ENCODE results near the gene LNP1.

- TF ChIP-seq, protein P1, sequence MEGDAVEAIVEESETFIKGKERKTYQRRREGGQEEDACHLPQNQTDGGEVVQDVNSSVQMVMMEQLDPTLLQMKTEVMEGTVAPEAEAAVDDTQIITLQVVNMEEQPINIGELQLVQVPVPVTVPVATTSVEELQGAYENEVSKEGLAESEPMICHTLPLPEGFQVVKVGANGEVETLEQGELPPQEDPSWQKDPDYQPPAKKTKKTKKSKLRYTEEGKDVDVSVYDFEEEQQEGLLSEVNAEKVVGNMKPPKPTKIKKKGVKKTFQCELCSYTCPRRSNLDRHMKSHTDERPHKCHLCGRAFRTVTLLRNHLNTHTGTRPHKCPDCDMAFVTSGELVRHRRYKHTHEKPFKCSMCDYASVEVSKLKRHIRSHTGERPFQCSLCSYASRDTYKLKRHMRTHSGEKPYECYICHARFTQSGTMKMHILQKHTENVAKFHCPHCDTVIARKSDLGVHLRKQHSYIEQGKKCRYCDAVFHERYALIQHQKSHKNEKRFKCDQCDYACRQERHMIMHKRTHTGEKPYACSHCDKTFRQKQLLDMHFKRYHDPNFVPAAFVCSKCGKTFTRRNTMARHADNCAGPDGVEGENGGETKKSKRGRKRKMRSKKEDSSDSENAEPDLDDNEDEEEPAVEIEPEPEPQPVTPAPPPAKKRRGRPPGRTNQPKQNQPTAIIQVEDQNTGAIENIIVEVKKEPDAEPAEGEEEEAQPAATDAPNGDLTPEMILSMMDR (IDR thresholded peaks at IDR 0.05) = no peak
- TF ChIP-seq POLR2A (IDR thresholded peaks at IDR 0.05) = no peak
- TF ChIP-seq EP300 (IDR thresholded peaks at IDR 0.05) = no peak
Measured at GRCh38 chr3:100402891-100403290, 1.6 kb downstream of the LNP1 start.

Measured in ovary (tissue), 3 donors.